GOT3 (cell line): Measurements from ENCODE around the gene DBR1.

Experiments used
- DNase-seq: peaks from one replicate; lab custom pipeline; 2025; ENCODE audit warnings: mixed read lengths; lab: John Stamatoyannopoulos, UW

DBR1 gene

GRCh38 chr3:138119423-138119766 is 55.3 kb downstream of the DBR1 start:
- no peak for DNase-seq

GRCh38 chr3:138118612-138119422 is 55.9 kb downstream of the DBR1 start:
- DNase-seq: peak; percentile 36

- peak; percentile 70 for DNase-seq
Observed at GRCh38 chr3:138114988-138115971, 59.4 kb downstream of the DBR1 start, which contains the start of gene DZIP1L. TSS of gene DZIP1L (minus strand) at chr3:138115608. CDS start at chr3:138103971, 11,637 bp downstream.

GRCh38 chr3:138114431-138114918 is 60.2 kb downstream of the DBR1 start:
- no peak for DNase-seq

- DNase-seq: no peak
Observed at GRCh38 chr3:138113326-138113725, 61.4 kb downstream of the DBR1 start.

- DNase-seq: no peak
Observed at GRCh38 chr3:138112362-138112761, 62.4 kb downstream of the DBR1 start.
